Ishikawa (cell line): Measurements from ENCODE around the gene WDR86.

ENCODE experiments used
- CEBPB ChIP-seq: IDR thresholded peaks from 2 replicates; pipeline ENCODE4 v1.6.1; 2012
- CREB1 ChIP-seq: IDR thresholded peaks from 2 replicates; pipeline ENCODE4 v1.6.1; 2012; ENCODE audit warnings: low read depth
- EGR1 ChIP-seq: IDR thresholded peaks from 2 replicates; pipeline ENCODE4 v1.6.1; 2012
- EP300 ChIP-seq: IDR thresholded peaks from 2 replicates; pipeline ENCODE4 v1.6.1; 2012; ENCODE audit warnings: borderline replicate concordance
- FOXM1 ChIP-seq: IDR thresholded peaks from 2 replicates; pipeline ENCODE4 v1.6.1; 2012; ENCODE audit warnings: low read depth, borderline replicate concordance
- NFIC ChIP-seq: IDR thresholded peaks from 2 replicates; pipeline ENCODE4 v1.6.1; 2012
- RAD21 ChIP-seq: IDR thresholded peaks from 2 replicates; pipeline ENCODE4 v1.6.1; 2012; ENCODE audit warnings: low read depth
- TAF1 ChIP-seq: IDR thresholded peaks from 2 replicates; pipeline ENCODE4 v1.6.1; 2012; ENCODE audit warnings: low read depth, mild to moderate bottlenecking
- TCF12 ChIP-seq: IDR thresholded peaks from 2 replicates; pipeline ENCODE4 v1.6.1; 2012; ENCODE audit warnings: low read depth
- YY1 ChIP-seq: IDR thresholded peaks from 2 replicates; pipeline ENCODE4 v1.6.1; 2012; ENCODE audit warnings: low read depth
- ZBTB7A ChIP-seq: IDR thresholded peaks from 2 replicates; pipeline ENCODE4 v1.6.1; 2012; ENCODE audit warnings: low read depth
- TF ChIP-seq, protein P1 (sequence below): IDR thresholded peaks from 2 replicates; pipeline ENCODE4 v1.6.1; 2012
- TF ChIP-seq, protein P2 (sequence below): IDR thresholded peaks from 2 replicates; pipeline ENCODE4 v1.6.1; 2012; ENCODE audit warnings: low read depth, mild to moderate bottlenecking

DNA sequence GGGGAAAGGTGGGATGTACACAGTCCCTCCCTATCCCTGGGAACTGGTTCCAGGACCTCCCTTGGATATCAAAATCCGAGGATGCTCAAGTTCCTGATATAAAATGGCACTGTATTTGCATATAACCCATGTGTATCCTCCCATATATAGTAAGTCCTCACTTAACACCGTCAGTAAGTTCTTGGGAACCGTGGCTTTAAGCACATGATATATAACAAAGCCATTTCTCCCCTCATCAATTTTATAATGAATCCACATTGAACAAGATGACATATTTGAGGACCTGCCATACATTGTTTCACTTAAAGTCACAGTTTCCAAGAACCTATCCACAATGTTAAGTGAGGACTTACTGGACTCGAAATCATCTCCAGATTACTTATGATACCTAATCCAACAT lies 24.7 kb upstream of the WDR86 start:
- TF ChIP-seq, protein P1, sequence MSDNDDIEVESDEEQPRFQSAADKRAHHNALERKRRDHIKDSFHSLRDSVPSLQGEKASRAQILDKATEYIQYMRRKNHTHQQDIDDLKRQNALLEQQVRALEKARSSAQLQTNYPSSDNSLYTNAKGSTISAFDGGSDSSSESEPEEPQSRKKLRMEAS: no peak
- TF ChIP-seq CREB1 (no peak), ZBTB7A (no peak), EGR1 (no peak), TAF1 (no peak), FOXM1 (no peak), EP300 (no peak), YY1 (no peak), NFIC (no peak), TCF12 (no peak), CEBPB (no peak), RAD21 (no peak)
- TF ChIP-seq, protein P2, sequence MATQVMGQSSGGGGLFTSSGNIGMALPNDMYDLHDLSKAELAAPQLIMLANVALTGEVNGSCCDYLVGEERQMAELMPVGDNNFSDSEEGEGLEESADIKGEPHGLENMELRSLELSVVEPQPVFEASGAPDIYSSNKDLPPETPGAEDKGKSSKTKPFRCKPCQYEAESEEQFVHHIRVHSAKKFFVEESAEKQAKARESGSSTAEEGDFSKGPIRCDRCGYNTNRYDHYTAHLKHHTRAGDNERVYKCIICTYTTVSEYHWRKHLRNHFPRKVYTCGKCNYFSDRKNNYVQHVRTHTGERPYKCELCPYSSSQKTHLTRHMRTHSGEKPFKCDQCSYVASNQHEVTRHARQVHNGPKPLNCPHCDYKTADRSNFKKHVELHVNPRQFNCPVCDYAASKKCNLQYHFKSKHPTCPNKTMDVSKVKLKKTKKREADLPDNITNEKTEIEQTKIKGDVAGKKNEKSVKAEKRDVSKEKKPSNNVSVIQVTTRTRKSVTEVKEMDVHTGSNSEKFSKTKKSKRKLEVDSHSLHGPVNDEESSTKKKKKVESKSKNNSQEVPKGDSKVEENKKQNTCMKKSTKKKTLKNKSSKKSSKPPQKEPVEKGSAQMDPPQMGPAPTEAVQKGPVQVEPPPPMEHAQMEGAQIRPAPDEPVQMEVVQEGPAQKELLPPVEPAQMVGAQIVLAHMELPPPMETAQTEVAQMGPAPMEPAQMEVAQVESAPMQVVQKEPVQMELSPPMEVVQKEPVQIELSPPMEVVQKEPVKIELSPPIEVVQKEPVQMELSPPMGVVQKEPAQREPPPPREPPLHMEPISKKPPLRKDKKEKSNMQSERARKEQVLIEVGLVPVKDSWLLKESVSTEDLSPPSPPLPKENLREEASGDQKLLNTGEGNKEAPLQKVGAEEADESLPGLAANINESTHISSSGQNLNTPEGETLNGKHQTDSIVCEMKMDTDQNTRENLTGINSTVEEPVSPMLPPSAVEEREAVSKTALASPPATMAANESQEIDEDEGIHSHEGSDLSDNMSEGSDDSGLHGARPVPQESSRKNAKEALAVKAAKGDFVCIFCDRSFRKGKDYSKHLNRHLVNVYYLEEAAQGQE: no peak
